SH-SY5Y (cell line): Measurements from ENCODE around the gene ANKRD60.

Source experiments
- GATA2 ChIP-seq: IDR thresholded peaks from 2 replicates; pipeline ENCODE4 v1.6.1; 2011; ENCODE audit warnings: mild to moderate bottlenecking, low read depth, low read length
- GATA3 ChIP-seq: IDR thresholded peaks from 2 replicates; pipeline ENCODE4 v1.6.1; 2011; ENCODE audit warnings: low read depth, mild to moderate bottlenecking, low read length, moderate library complexity

Gene ANKRD60

GRCh38 chr20:58236612-58237317, 8.3 kb upstream of the ANKRD60 start:
- TF ChIP-seq GATA2: peak; percentile 86
- no peak for TF ChIP-seq GATA3

GRCh38 chr20:58235010-58235409, 6.6 kb upstream of the ANKRD60 start:
- no peak for TF ChIP-seq GATA2
- TF ChIP-seq GATA3: no peak

GRCh38 chr20:58233881-58234528, 5.6 kb upstream of the ANKRD60 start:
- TF ChIP-seq GATA2: no peak
- TF ChIP-seq GATA3: no peak

- no peak for TF ChIP-seq GATA3
These were observed 4.9 kb upstream of the ANKRD60 start for GRCh38 chr20:58233393-58233792.

- TF ChIP-seq GATA3 (no peak), GATA2 (no peak)
These were observed 3.2 kb upstream of the ANKRD60 start for GRCh38 chr20:58231683-58232082.

GRCh38 chr20:58229198-58229798, 845 bp upstream of the ANKRD60 start:
- TF ChIP-seq GATA3 (no peak), GATA2 (no peak)

GRCh38 chr20:58228103-58228483, 360 bp downstream of the ANKRD60 start:
- TF ChIP-seq GATA2: no peak
- TF ChIP-seq GATA3: no peak

GRCh38 chr20:58227391-58228102, 906 bp downstream of the ANKRD60 start:
- TF ChIP-seq GATA2: no peak
- no peak for TF ChIP-seq GATA3

- TF ChIP-seq GATA3 (no peak), GATA2 (no peak)
These were observed 2.8 kb downstream of the ANKRD60 start for GRCh38 chr20:58225452-58226200.

- TF ChIP-seq GATA2 (no peak), GATA3 (no peak)
These were observed 3.5 kb downstream of the ANKRD60 start for GRCh38 chr20:58224974-58225373.

- TF ChIP-seq GATA2 (no peak), GATA3 (no peak)
These were observed 4.4 kb downstream of the ANKRD60 start for GRCh38 chr20:58224097-58224496.

- TF ChIP-seq GATA3: no peak
- TF ChIP-seq GATA2: no peak
These were observed 5.0 kb downstream of the ANKRD60 start for GRCh38 chr20:58223358-58223941.

GRCh38 chr20:58222446-58222845, 6.0 kb downstream of the ANKRD60 start:
- no peak for TF ChIP-seq GATA3
- no peak for TF ChIP-seq GATA2

GRCh38 chr20:58219342-58219700, 9.1 kb downstream of the ANKRD60 start:
- TF ChIP-seq GATA2: no peak
